ENCODE data around the gene PRXL2A.

Gene PRXL2A

DNA sequence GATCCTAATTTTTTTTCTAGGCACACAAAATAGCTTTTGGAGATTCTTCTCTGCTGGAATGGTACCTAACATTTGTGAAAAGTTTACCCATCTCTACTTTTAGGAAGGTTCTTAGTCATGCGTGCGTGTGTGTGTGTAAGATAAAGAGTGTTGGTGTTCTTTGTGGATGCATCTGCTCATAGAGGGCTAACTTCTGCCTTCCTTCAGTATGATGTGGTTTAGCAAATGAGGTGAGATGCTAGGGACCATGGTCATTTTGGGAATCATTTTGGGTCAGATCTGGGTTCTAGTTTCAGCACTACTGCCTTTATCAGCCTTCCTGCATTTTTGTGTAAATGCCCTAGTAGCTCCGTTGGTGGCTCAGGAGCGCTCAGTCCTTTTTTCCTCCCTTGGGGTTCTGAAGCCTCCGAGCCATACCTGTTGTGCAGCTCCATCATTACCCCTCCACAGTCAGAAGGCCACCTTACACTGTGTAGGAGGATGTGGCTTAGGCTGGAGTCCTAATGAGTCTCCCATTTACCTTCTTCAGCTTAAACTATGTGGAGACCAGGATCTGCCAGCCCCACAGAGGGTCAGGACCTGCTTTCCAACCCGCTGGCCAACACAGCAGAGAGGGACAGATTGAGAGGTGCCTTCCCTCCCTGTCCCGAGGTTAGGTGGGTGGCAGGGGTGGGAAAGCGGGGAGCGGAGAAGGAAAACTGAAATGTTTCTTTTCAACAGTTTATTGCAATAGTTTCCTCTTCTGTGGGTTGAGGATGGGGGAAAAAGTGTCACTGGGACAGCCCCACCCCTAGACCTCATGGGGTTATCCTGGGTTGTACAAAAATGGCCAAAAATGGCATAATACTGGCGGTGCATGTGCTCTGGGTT is 77.0 kb downstream of the PRXL2A start:
- TF ChIP-seq, protein P1, sequence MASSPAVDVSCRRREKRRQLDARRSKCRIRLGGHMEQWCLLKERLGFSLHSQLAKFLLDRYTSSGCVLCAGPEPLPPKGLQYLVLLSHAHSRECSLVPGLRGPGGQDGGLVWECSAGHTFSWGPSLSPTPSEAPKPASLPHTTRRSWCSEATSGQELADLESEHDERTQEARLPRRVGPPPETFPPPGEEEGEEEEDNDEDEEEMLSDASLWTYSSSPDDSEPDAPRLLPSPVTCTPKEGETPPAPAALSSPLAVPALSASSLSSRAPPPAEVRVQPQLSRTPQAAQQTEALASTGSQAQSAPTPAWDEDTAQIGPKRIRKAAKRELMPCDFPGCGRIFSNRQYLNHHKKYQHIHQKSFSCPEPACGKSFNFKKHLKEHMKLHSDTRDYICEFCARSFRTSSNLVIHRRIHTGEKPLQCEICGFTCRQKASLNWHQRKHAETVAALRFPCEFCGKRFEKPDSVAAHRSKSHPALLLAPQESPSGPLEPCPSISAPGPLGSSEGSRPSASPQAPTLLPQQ (tag by site-specific recombination; IDR thresholded peaks at IDR 0.05) = no peak
- TF ChIP-seq ZNF274 (IDR thresholded peaks at IDR 0.05; ENCODE audit: low read length) = no peak
- TF ChIP-seq ZNF274 (tag by site-specific recombination; IDR thresholded peaks at IDR 0.05; ENCODE audit: borderline replicate concordance) = no peak
- TF ChIP-seq ZBTB17 (tag by site-specific recombination; IDR thresholded peaks at IDR 0.05) = no peak
- TF ChIP-seq AEBP2 (tag by site-specific recombination; IDR thresholded peaks at IDR 0.05; ENCODE audit: borderline replicate concordance) = no peak
- no peak for TF ChIP-seq ZNF449 (tag by site-specific recombination; IDR thresholded peaks at IDR 0.05)
- no peak for TF ChIP-seq ZNF488 (tag by site-specific recombination; IDR thresholded peaks at IDR 0.05)
- no peak for TF ChIP-seq ZNF211 (tag by site-specific recombination; IDR thresholded peaks at IDR 0.05; ENCODE audit: low read depth)
- no peak for TF ChIP-seq ZNF140 (tag by site-specific recombination; IDR thresholded peaks at IDR 0.05)
- no peak for TF ChIP-seq ZNF626 (tag by site-specific recombination; IDR thresholded peaks at IDR 0.05)
- no peak for TF ChIP-seq ZSCAN16 (tag by site-specific recombination; IDR thresholded peaks at IDR 0.05)
- TF ChIP-seq GLIS1 (tag by site-specific recombination; IDR thresholded peaks at IDR 0.05) = no peak
- TF ChIP-seq ZNF169 (tag by site-specific recombination; IDR thresholded peaks at IDR 0.05) = no peak
- no peak for TF ChIP-seq ZNF677 (tag by site-specific recombination; IDR thresholded peaks at IDR 0.05)
- no peak for TF ChIP-seq ZNF248 (tag by site-specific recombination; IDR thresholded peaks at IDR 0.05)
- no peak for TF ChIP-seq ZNF658 (tag by site-specific recombination; IDR thresholded peaks at IDR 0.05)
- no peak for TF ChIP-seq REPIN1 (tag by site-specific recombination; IDR thresholded peaks at IDR 0.05; ENCODE audit: low read depth)
- ChIA-PET POLR2A (interaction anchor here (0.5 kb wide), 1 partner anchor 9 kb away, joined by 9 read pairs; no protein-coding TSS in a partner anchor), CTCF (no interaction called here)
- Histone ChIP-seq H3K36me3 (ENCODE audit: control insufficient read depth in 2 of 2, insufficient read depth in 1 of 2, low read length in 2 of 2) (peaks cover 0 to 15% of the 10 kb centered on the region in 2 experiments; a peak in 1 of 3 replicates), H3K27ac (ENCODE audit: extremely low read depth, low read depth, low read length) (no peak overlapping the region), H3K4me3 (ENCODE audit: low read depth, low read length) (no peak overlapping the region), H3K9me3 (ENCODE audit: control insufficient read depth, insufficient read depth, low read depth, low read length) (no peaks in the 10 kb centered on the region), H3K4me1 (ENCODE audit: control insufficient read depth, insufficient read depth, low read length) (no peaks in the 10 kb centered on the region)

GRCh38 chr10:80485946-80486764 is 77.8 kb downstream of the PRXL2A start:
- POLR2A ChIA-PET = no interaction called here
- CTCF ChIA-PET = interaction anchor here (0.7 to 1.5 kb wide), 3 partner anchors 12 to 42 kb away, joined by 3 to 9 read pairs (median 3); no protein-coding TSS in a partner anchor
- no peaks in the 10 kb centered on the region for H3K4me1 ChIP-seq (ENCODE audit: control insufficient read depth, insufficient read depth, low read length)
- peaks cover 0 to 22% of the 10 kb centered on the region in 2 experiments; a peak in 1 of 3 replicates for H3K36me3 ChIP-seq (ENCODE audit: control insufficient read depth in 2 of 2, insufficient read depth in 1 of 2, low read length in 2 of 2)
- no peak overlapping the region for H3K4me3 ChIP-seq (ENCODE audit: low read depth, low read length)
- H3K27ac ChIP-seq (ENCODE audit: extremely low read depth, low read depth, low read length) = no peak overlapping the region
- H3K9me3 ChIP-seq (ENCODE audit: control insufficient read depth, insufficient read depth, low read depth, low read length) = no peaks in the 10 kb centered on the region
- TF ChIP-seq WT1 (tag by site-specific recombination; IDR thresholded peaks at IDR 0.05) (no peak), ZFP37 (tag by site-specific recombination; IDR thresholded peaks at IDR 0.05) (no peak), ZNF544 (tag by site-specific recombination; IDR thresholded peaks at IDR 0.05) (no peak), ZFP3 (tag by site-specific recombination; IDR thresholded peaks at IDR 0.05; ENCODE audit: low read depth) (no peak), RBAK (tag by site-specific recombination; IDR thresholded peaks at IDR 0.05) (no peak), MZF1 (tag by site-specific recombination; IDR thresholded peaks at IDR 0.05; ENCODE audit: borderline replicate concordance) (no peak), ZSCAN4 (tag by site-specific recombination; IDR thresholded peaks at IDR 0.05) (no peak), ZNF169 (tag by site-specific recombination; IDR thresholded peaks at IDR 0.05) (no peak), SP3 (tag by site-specific recombination; IDR thresholded peaks at IDR 0.05) (no peak)
- TF ChIP-seq, protein P2, sequence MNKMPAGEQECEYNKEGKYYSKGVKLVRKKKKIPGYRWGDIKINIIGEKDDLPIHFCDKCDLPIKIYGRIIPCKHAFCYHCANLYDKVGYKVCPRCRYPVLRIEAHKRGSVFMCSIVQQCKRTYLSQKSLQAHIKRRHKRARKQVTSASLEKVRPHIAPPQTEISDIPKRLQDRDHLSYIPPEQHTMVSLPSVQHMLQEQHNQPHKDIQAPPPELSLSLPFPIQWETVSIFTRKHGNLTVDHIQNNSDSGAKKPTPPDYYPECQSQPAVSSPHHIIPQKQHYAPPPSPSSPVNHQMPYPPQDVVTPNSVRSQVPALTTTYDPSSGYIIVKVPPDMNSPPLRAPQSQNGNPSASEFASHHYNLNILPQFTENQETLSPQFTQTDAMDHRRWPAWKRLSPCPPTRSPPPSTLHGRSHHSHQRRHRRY (tag by site-specific recombination; IDR thresholded peaks at IDR 0.05) = no peak
